ENCODE results near the gene SLX4IP. TPM values are rescaled to one million over a fixed set of nuclear protein-coding genes. Genes with fewer than 3 reads are reported as not detected.

Gene SLX4IP
- total RNA-seq, 1 experiment from 2014 or later = 7.4 TPM

DNA sequence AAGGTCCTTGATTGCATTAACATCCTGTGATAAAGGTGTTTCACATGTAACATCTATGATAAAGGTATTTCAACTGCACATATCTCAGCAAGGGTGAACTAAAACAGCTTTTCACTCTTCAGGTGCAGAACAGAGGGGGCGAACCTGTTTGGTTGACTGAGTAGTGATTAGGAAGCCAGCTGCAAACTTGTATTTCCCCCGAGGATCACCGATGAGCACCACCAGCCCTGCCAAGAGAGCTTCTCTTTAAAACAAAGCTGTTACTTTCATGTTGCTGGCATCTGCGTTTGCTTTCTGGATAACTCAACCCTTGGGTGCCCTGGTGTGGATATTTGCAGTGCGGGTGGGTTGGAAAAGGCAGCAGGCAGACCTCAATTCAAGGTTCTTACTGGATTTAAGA, 199.1 kb downstream of the SLX4IP start:
- DNase-seq (ENCODE audit: low spot score) = no peak
- no peaks in the 10 kb centered on the region for H3K9me3 Mint-ChIP-seq
- TF ChIP-seq MXD4 (CRISPR knock-in tag; IDR thresholded peaks at IDR 0.05; ENCODE audit: borderline replicate concordance) (no peak), TCF7 (CRISPR knock-in tag; IDR thresholded peaks at IDR 0.05; ENCODE audit: low read depth) (no peak)
- TF ChIP-seq, protein P1, sequence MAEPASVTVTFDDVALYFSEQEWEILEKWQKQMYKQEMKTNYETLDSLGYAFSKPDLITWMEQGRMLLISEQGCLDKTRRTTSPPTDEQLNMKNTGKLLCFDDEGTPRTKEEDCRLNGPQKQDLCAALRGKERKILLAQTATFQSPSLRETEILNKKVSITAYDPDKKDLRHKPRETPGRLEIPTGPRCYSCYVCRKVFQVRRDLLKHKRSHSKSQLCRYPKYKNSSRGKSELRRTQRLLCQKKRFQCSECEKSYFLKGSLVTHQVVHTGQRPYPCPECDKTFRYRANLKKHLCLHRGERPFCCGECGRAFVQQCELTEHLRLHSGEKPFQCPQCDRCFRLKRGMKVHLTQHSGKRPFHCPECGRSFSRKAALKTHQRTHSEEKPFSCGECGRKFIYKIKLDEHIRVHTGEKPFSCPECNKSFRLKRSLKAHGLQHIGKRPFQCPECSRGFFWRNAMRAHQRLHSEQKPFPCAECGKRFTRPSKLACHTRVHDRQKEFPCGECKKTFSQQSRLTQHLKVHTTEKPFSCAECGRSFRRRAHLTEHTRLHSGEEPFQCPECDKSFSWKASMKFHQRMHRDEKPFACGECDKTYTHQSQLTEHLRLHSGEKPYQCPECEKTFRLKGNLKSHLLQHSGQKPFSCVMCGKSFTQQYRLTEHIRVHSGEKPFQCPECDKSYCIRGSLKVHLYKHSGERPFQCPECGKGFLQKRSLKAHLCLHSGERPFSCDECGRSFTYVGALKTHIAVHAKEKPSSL (CRISPR knock-in tag; conservative IDR thresholded peaks at IDR 0.05) = no peak
- peaks cover 12% of the 10 kb centered on the region for H3K36me3 Mint-ChIP-seq
- H3K4me3 Mint-ChIP-seq = no peak overlapping the region
- no peak overlapping the region for H3K27ac Mint-ChIP-seq
- ATAC-seq = no peak
- H3K4me1 Mint-ChIP-seq = peaks cover 91% of the 10 kb centered on the region
- ChIA-PET CTCF (interaction anchor here (0.5 kb wide), 1 partner anchor 8 kb away, joined by 4 read pairs; no protein-coding TSS in a partner anchor), POLR2A (no interaction called here)
- H3K27me3 Mint-ChIP-seq (ENCODE audit: low read depth) = no peaks in the 10 kb centered on the region

GRCh38 chr20:10634683-10635411, 199.7 kb downstream of the SLX4IP start:
- DNase-seq (ENCODE audit: low spot score) (no peak), ATAC-seq (no peak)
- CTCF ChIA-PET = no interaction called here
- Mint-ChIP-seq H3K27me3 (ENCODE audit: low read depth) (no peaks in the 10 kb centered on the region), H3K4me1 (peaks cover 90% of the 10 kb centered on the region), H3K9me3 (no peaks in the 10 kb centered on the region), H3K4me3 (no peak overlapping the region), H3K36me3 (peaks cover 18% of the 10 kb centered on the region), H3K27ac (no peak overlapping the region)
- POLR2A ChIA-PET = no interaction called here
- TF ChIP-seq, protein P2, sequence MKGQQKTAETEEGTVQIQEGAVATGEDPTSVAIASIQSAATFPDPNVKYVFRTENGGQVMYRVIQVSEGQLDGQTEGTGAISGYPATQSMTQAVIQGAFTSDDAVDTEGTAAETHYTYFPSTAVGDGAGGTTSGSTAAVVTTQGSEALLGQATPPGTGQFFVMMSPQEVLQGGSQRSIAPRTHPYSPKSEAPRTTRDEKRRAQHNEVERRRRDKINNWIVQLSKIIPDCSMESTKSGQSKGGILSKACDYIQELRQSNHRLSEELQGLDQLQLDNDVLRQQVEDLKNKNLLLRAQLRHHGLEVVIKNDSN (CRISPR knock-in tag; IDR thresholded peaks at IDR 0.05) = no peak
- no peak for TF ChIP-seq MLX (CRISPR knock-in tag; IDR thresholded peaks at IDR 0.05)
- no peak for TF ChIP-seq PRDM15 (CRISPR knock-in tag; IDR thresholded peaks at IDR 0.05)
- TF ChIP-seq ZNF671 (CRISPR knock-in tag; IDR thresholded peaks at IDR 0.05) = no peak
- TF ChIP-seq NR1H2 (CRISPR knock-in tag; IDR thresholded peaks at IDR 0.05) = no peak

DNA sequence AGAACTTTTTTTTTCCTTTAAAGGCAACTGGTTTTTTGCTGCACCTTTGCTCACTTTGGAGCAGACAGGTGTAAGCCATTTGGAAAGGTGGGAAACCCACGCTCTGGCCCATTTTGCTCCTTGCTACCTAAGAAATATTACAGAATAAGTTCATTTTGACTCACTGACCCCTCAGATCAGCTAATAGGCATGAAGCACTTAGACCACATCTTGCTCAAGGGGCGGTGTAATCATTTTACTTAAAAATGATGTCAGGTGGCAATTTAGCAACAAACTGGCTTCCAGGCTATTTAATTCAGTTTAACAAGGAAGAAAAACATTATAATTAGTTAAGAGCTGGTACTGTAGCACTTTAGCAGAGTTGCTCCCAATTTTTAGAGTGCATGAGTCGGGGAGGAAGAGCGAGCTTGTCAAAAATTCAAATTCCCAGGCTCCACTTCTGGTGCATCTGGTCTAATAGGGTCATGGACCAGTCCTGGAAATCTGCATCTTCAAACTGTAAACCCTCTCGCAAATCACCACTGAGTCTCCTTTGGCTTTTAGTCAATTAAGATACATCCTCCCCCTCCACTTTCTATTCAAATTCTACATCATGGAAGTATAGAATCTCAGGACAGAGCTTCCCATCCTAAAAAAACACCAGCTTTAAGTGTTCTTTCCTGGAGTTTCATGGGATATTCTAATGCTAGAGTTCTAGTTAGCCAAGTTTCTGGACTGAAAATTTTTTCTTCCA, 200.5 kb downstream of the SLX4IP start:
- peaks cover 85% of the 10 kb centered on the region for H3K4me1 Mint-ChIP-seq
- H3K9me3 Mint-ChIP-seq = no peaks in the 10 kb centered on the region
- no peak for ATAC-seq
- H3K4me3 Mint-ChIP-seq = no peak overlapping the region
- DNase-seq (ENCODE audit: low spot score) = no peak
- ChIA-PET CTCF (interaction anchor here (1.3 kb wide), 1 partner anchor 36 kb away, joined by 6 read pairs; no protein-coding TSS in a partner anchor), POLR2A (no interaction called here)
- no peak overlapping the region for H3K27ac Mint-ChIP-seq
- H3K27me3 Mint-ChIP-seq (ENCODE audit: low read depth) = no peaks in the 10 kb centered on the region
- TF ChIP-seq, protein P3, sequence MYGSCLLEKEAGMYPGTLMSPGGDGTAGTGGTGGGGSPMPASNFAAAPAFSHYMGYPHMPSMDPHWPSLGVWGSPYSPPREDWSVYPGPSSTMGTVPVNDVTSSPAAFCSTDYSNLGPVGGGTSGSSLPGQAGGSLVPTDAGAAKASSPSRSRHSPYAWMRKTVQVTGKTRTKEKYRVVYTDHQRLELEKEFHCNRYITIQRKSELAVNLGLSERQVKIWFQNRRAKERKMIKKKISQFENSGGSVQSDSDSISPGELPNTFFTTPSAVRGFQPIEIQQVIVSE (CRISPR knock-in tag; IDR thresholded peaks at IDR 0.05; ENCODE audit: borderline replicate concordance) = no peak
- no peak for TF ChIP-seq ZNF263 (CRISPR knock-in tag; IDR thresholded peaks at IDR 0.05; ENCODE audit: low read depth)
- no peak for TF ChIP-seq ZNF232 (CRISPR knock-in tag; IDR thresholded peaks at IDR 0.05)
- no peak for TF ChIP-seq ZNF219 (CRISPR knock-in tag; IDR thresholded peaks at IDR 0.05; ENCODE audit: borderline replicate concordance)
- TF ChIP-seq, protein P4, sequence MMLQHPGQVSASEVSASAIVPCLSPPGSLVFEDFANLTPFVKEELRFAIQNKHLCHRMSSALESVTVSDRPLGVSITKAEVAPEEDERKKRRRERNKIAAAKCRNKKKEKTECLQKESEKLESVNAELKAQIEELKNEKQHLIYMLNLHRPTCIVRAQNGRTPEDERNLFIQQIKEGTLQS (CRISPR knock-in tag; conservative IDR thresholded peaks at IDR 0.05) = no peak
- no peak for TF ChIP-seq ZNF396 (CRISPR knock-in tag; IDR thresholded peaks at IDR 0.05; ENCODE audit: borderline replicate concordance)
- no peak for TF ChIP-seq GABPB1 (CRISPR knock-in tag; IDR thresholded peaks at IDR 0.05)
- TF ChIP-seq RELA (CRISPR knock-in tag; IDR thresholded peaks at IDR 0.05; ENCODE audit: borderline replicate concordance) = no peak
- TF ChIP-seq, protein P5, sequence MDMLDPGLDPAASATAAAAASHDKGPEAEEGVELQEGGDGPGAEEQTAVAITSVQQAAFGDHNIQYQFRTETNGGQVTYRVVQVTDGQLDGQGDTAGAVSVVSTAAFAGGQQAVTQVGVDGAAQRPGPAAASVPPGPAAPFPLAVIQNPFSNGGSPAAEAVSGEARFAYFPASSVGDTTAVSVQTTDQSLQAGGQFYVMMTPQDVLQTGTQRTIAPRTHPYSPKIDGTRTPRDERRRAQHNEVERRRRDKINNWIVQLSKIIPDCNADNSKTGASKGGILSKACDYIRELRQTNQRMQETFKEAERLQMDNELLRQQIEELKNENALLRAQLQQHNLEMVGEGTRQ (CRISPR knock-in tag; IDR thresholded peaks at IDR 0.05) = no peak
- peaks cover 25% of the 10 kb centered on the region for H3K36me3 Mint-ChIP-seq

All from WTC11 (cell line).